Activated T-helper 1 cell treated with anti-CD3 and anti-CD28 coated beads, Interleukin-12 subunit alpha, Interleukin-12 subunit beta, Interleukin-2, Interleukin-4 antibody, amounts not matched to agents 30 ng/mL and 10 ng/mL and 1 ng/mL, durations not matched to agents 14 hours and 24 hours and 36 hours (primary cell): ENCODE results near the gene STPG2. TPM values are rescaled to one million over a fixed set of nuclear protein-coding genes. Genes with fewer than 3 reads are reported as not detected.

ENCODE experiments used
- DNase-seq: peaks from one replicate; pipeline ENCODE4 v3.0.0; 2021; ENCODE audit warnings: low spot score
- H3K27ac Mint-ChIP-seq: one replicate; pipeline ENCODE4 v1.8.0; 2021; ENCODE audit warnings: mild to moderate bottlenecking, mixed read lengths
- H3K27me3 Mint-ChIP-seq: one replicate; pipeline ENCODE4 v1.8.0; 2022; ENCODE audit warnings: mild to moderate bottlenecking, moderate library complexity, mixed read lengths; ENCODE audit not compliant: insufficient read depth
- H3K36me3 Mint-ChIP-seq: one replicate; pipeline ENCODE4 v1.8.0; 2021; ENCODE audit warnings: low read depth, mixed read lengths
- H3K4me1 Mint-ChIP-seq: one replicate; pipeline ENCODE4 v1.8.0; 2021; ENCODE audit warnings: low read depth, mixed read lengths
- H3K4me3 Mint-ChIP-seq: one replicate; pipeline ENCODE4 v1.8.0; 2021; ENCODE audit warnings: mild to moderate bottlenecking, moderate library complexity, mixed read lengths
- H3K9me3 Mint-ChIP-seq: one replicate; pipeline ENCODE4 v1.8.0; 2021; ENCODE audit warnings: mixed read lengths
- intact Hi-C: fragments of 100-400 bp; cut with micrococcal nuclease; formaldehyde crosslinking; loops from one replicate; pipeline ENCODE4 v1.15.1; 2024
- total RNA-seq: library from RNA; stranded (reverse); gene quantifications from 2 replicates; pipeline ENCODE4 v1.2.3, GENCODE V29; 2022

STPG2 gene
- total RNA-seq, 1 donor from 2014 or later = not detected

DNA sequence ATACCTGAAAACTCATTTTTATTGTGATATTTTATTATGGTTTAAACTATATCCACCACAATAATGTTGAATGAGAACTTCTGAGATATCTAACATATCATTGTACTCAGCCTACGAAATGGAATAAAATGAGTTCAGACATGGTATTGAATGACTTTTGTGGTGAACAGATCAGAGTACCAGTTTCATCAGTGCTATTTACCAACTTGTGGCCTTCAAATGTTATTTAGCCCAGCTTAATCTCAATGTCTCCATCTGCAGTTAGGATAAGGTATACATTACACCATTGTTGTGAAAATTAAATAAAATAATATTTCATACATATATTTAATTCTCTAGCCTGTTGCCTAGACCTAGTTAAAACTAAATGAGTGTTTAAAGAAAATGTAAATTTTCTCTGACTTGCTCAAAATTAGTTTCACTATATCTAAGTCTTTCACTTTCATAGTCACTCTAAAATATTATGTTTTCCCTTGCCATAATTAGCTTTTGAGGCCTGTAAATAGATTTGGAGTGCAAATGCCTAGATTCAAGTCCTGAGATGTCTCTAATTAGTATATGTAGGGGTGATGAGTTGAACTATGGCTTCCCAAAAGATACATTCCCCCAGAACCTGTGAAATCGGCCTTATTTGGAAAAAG, 594.2 kb downstream of the STPG2 start:
- no peaks in the 10 kb centered on the region for H3K27me3 Mint-ChIP-seq
- intact Hi-C loops = no loop called here
- H3K4me1 Mint-ChIP-seq = no peaks in the 10 kb centered on the region
- no peaks in the 10 kb centered on the region for H3K36me3 Mint-ChIP-seq
- no peak overlapping the region for H3K4me3 Mint-ChIP-seq
- H3K9me3 Mint-ChIP-seq = no peaks in the 10 kb centered on the region
- no peak for DNase-seq
- H3K27ac Mint-ChIP-seq = no peak overlapping the region

DNA sequence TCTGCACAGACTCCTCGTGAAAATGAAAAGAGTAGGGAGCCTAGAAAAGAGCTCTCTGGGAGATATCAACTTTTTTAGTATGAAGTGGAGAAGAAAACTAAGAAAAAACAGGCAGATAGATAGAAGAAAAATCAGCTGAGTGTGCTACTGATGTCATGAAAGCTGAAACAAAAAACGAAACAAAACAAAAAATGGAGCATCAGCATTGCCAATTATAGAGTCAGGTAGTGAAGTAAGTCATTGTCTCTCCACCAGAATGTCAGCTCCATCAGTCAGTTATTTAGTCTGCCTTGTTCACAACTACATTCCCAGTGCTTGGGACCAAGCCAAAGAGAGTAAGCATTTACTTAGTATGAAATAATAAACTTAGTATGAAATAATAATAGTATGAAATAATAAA, 595.1 kb downstream of the STPG2 start:
- intact Hi-C loops = no loop called here
- H3K27ac Mint-ChIP-seq = no peak overlapping the region
- no peaks in the 10 kb centered on the region for H3K36me3 Mint-ChIP-seq
- peaks cover 4% of the 10 kb centered on the region for H3K9me3 Mint-ChIP-seq
- H3K27me3 Mint-ChIP-seq = no peaks in the 10 kb centered on the region
- H3K4me3 Mint-ChIP-seq = no peak overlapping the region
- no peak for DNase-seq
- H3K4me1 Mint-ChIP-seq = no peaks in the 10 kb centered on the region

DNA sequence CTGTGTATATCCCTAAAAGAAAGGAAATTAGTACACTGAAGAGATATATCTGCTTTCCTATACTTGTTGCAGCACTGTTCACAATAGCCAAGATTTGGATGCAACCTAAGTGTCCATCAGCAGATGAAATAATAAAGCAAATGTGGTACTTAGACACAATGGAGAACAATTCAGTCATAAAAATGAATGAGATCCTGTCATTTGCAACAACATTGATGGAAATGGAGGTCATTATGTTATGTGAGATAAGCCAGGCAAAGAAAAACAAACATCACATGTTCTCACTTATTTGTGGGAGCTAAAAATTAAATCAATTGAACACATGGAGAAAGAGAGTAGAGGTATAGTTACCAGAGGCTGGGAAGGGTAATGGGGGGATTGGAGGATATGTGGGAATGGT, 611.9 kb downstream of the STPG2 start:
- no peaks in the 10 kb centered on the region for H3K4me1 Mint-ChIP-seq
- intact Hi-C loops = no loop called here
- no peaks in the 10 kb centered on the region for H3K27me3 Mint-ChIP-seq
- H3K4me3 Mint-ChIP-seq = no peak overlapping the region
- peaks cover 12% of the 10 kb centered on the region for H3K9me3 Mint-ChIP-seq
- no peaks in the 10 kb centered on the region for H3K36me3 Mint-ChIP-seq
- DNase-seq = no peak
- H3K27ac Mint-ChIP-seq = no peak overlapping the region

- no peak overlapping the region for H3K27ac Mint-ChIP-seq
- intact Hi-C loops = no loop called here
These were observed 612.6 kb downstream of the STPG2 start for GRCh38 chr4:97530676-97531075.

GRCh38 chr4:97525236-97525635, 618.0 kb downstream of the STPG2 start:
- no peak overlapping the region for H3K27ac Mint-ChIP-seq
- H3K4me3 Mint-ChIP-seq = no peak overlapping the region
- H3K9me3 Mint-ChIP-seq = peaks cover 12% of the 10 kb centered on the region
- no peak for DNase-seq
- H3K36me3 Mint-ChIP-seq = no peaks in the 10 kb centered on the region
- no peaks in the 10 kb centered on the region for H3K4me1 Mint-ChIP-seq
- intact Hi-C loops = no loop called here
- no peaks in the 10 kb centered on the region for H3K27me3 Mint-ChIP-seq

More at GRCh38 chr4:97530676-97531075, 612.6 kb downstream of the STPG2 start:
- H3K9me3 Mint-ChIP-seq = peaks cover 12% of the 10 kb centered on the region
- H3K4me1 Mint-ChIP-seq = no peaks in the 10 kb centered on the region
- no peaks in the 10 kb centered on the region for H3K27me3 Mint-ChIP-seq
- DNase-seq = no peak
- no peak overlapping the region for H3K4me3 Mint-ChIP-seq
- H3K36me3 Mint-ChIP-seq = no peaks in the 10 kb centered on the region

DNA sequence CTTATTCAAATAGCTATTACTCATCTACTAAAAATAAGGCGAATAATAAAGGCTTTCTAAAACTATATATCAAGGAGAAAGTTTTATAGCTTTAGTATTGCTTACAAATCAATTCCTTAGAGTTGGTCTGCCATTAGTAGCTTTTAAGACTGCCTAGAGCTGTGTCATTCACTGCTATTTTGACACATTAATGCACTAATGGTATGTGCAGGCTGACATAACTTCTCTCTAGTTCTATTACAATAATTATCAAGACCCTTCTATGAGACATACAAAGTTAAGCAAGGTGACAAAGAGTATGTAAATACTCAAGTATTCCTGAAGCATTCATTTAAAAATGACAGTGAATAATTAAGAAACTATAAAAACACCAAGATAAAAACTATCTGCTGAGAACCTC, 625.3 kb downstream of the STPG2 start:
- DNase-seq = no peak
- Mint-ChIP-seq H3K4me1 (no peaks in the 10 kb centered on the region), H3K9me3 (peaks cover 7% of the 10 kb centered on the region), H3K27ac (no peak overlapping the region), H3K36me3 (no peaks in the 10 kb centered on the region), H3K27me3 (no peaks in the 10 kb centered on the region), H3K4me3 (no peak overlapping the region)
- intact Hi-C loops = no loop called here

- peaks cover 3% of the 10 kb centered on the region for H3K9me3 Mint-ChIP-seq
- DNase-seq = no peak
These were observed 629.4 kb downstream of the STPG2 start for GRCh38 chr4:97513917-97514316.

More at GRCh38 chr4:97513917-97514316, 629.4 kb downstream of the STPG2 start:
- Mint-ChIP-seq H3K4me3 (no peak overlapping the region), H3K4me1 (no peaks in the 10 kb centered on the region), H3K27ac (no peak overlapping the region), H3K27me3 (no peaks in the 10 kb centered on the region), H3K36me3 (no peaks in the 10 kb centered on the region)
- intact Hi-C loops = no loop called here

Other genes with a start within 250 kb of the STPG2 start
- gene RAP1GDS1, start 117.9 kb upstream of the STPG2 start, total RNA-seq = 53.0 and 56.3 TPM in 2 replicates